PC-9 (cell line): Measurements from ENCODE around the gene BCR. TPM values are rescaled to one million over a fixed set of nuclear protein-coding genes. Genes with fewer than 3 reads are reported as not detected.
"Not testable (repeated sequence)": the region's sequence is repeated elsewhere in the genome, so short reads cannot be mapped to it uniquely, and the experiment has no call there.

Source experiments
- BruUV-seq: library from RNA; stranded (reverse); fragments of 400-500 nt; replicated peaks from 2 replicates; lab custom pipeline; 2021; lab: Mats Ljungman, UMichigan
- CTCF ChIA-PET: fragments of 300-600 bp; sonication (Branson Sonifier 250); formaldehyde crosslinking; loops from one replicate; lab custom pipeline; 2022; ENCODE audit warnings: antibody characterized with exemption; lab: Charles Lee
- POLR2A ChIA-PET: fragments of 300-600 bp; sonication (Branson Sonifier 250); formaldehyde crosslinking; loops from one replicate; lab custom pipeline; 2022; ENCODE audit warnings: antibody characterized with exemption; ENCODE audit not compliant: unreplicated experiment; lab: Charles Lee
- DNase-seq, 2 experiments: peaks; one replicate each; pipeline versions ENCODE4 v3.0.0 to v3.0.0-alpha.2; 2015 to 2022; ENCODE audit warnings: mixed read lengths in 1 of 2
- H2AFZ ChIP-seq: fragments of 200-600 bp; sonication (generic); 2 replicates; pipeline ENCODE4 v1.8.1; 2017; ENCODE audit warnings: antibody characterized with exemption
- H3F3A ChIP-seq: fragments of 200-600 bp; sonication (generic); 2 replicates; pipeline ENCODE4 v1.8.1; 2017; ENCODE audit warnings: antibody characterized with exemption, mild to moderate bottlenecking, low read depth; ENCODE audit not compliant: insufficient read depth
- H3K27ac ChIP-seq: fragments of 200-600 bp; sonication (generic); 2 replicates; pipeline ENCODE4 v1.6.1; 2016; ENCODE audit warnings: mixed run types
- H3K27me3 ChIP-seq: fragments of 200-600 bp; sonication (generic); 2 replicates; pipeline ENCODE4 v1.6.1; 2016; ENCODE audit warnings: low read depth, mixed run types; ENCODE audit not compliant: insufficient read depth
- H3K36me3 ChIP-seq: fragments of 200-600 bp; sonication (generic); 2 replicates; pipeline ENCODE4 v1.6.1; 2016; ENCODE audit warnings: low read depth, mixed run types
- H3K4me1 ChIP-seq: fragments of 200-600 bp; sonication (generic); replicated peaks from 2 replicates; pipeline ENCODE4 v1.6.1; 2016; ENCODE audit warnings: mixed run types; ENCODE audit not compliant: insufficient read depth
- H3K4me2 ChIP-seq: fragments of 200-600 bp; sonication (generic); 2 replicates; pipeline ENCODE4 v1.6.1; 2017; ENCODE audit warnings: mixed run types
- H3K4me3 ChIP-seq: fragments of 200-600 bp; sonication (generic); 2 replicates; pipeline ENCODE4 v1.6.1; 2016; ENCODE audit warnings: mixed run types
- H3K79me2 ChIP-seq: fragments of 200-600 bp; sonication (generic); 2 replicates; pipeline ENCODE4 v1.6.1; 2017; ENCODE audit warnings: low read depth, mixed run types
- H3K9me2 ChIP-seq: fragments of 200-600 bp; sonication (generic); 2 replicates; pipeline ENCODE4 v1.8.1; 2017; ENCODE audit warnings: mild to moderate bottlenecking; ENCODE audit not compliant: insufficient read depth
- H3K9me3 ChIP-seq: fragments of 200-600 bp; sonication (generic); 2 replicates; pipeline ENCODE4 v1.8.1; 2016; ENCODE audit warnings: low read depth; ENCODE audit not compliant: insufficient read depth
- H4K20me1 ChIP-seq: fragments of 200-600 bp; sonication (generic); 2 replicates; pipeline ENCODE4 v1.8.1; 2017; ENCODE audit not compliant: insufficient read depth
- EZH2 ChIP-seq: fragments of 200-600 bp; sonication (generic); IDR thresholded peaks from 2 replicates; pipeline ENCODE4 v1.8.0; 2017; ENCODE audit warnings: antibody characterized with exemption, low read depth
- intact Hi-C: fragments of 100-400 bp; cut with micrococcal nuclease; formaldehyde crosslinking; loops from one replicate; pipeline ENCODE4 v1.10.0; 2022; ENCODE audit not compliant: unreplicated experiment
- total RNA-seq: library from RNA; stranded (reverse); gene quantifications from 2 replicates; pipeline ENCODE4 v1.2.3, GENCODE V29; 2021
- TF ChIP-seq, protein P1 (sequence below): fragments of 200-600 bp; sonication (generic); conservative IDR thresholded peaks from 2 replicates; pipeline ENCODE4 v1.6.1; 2017; ENCODE audit warnings: mixed run types, antibody characterized with exemption, mild to moderate bottlenecking, moderate library complexity

BCR gene
- total RNA-seq, 1 experiment from 2014 or later, result 47.8 TPM

GRCh38 chr22:23311635-23312420 is 131.5 kb downstream of the BCR start:
- H3K27me3 ChIP-seq, BruUV-seq, H3K4me2 ChIP-seq, H3K4me1 ChIP-seq, H4K20me1 ChIP-seq, DNase-seq, H2AFZ ChIP-seq, POLR2A ChIA-PET, H3F3A ChIP-seq, CTCF ChIA-PET, intact Hi-C loops, H3K79me2 ChIP-seq, H3K9me3 ChIP-seq, H3K27ac ChIP-seq, H3K9me2 ChIP-seq, H3K4me3 ChIP-seq, H3K36me3 ChIP-seq: not testable (repeated sequence)

DNA sequence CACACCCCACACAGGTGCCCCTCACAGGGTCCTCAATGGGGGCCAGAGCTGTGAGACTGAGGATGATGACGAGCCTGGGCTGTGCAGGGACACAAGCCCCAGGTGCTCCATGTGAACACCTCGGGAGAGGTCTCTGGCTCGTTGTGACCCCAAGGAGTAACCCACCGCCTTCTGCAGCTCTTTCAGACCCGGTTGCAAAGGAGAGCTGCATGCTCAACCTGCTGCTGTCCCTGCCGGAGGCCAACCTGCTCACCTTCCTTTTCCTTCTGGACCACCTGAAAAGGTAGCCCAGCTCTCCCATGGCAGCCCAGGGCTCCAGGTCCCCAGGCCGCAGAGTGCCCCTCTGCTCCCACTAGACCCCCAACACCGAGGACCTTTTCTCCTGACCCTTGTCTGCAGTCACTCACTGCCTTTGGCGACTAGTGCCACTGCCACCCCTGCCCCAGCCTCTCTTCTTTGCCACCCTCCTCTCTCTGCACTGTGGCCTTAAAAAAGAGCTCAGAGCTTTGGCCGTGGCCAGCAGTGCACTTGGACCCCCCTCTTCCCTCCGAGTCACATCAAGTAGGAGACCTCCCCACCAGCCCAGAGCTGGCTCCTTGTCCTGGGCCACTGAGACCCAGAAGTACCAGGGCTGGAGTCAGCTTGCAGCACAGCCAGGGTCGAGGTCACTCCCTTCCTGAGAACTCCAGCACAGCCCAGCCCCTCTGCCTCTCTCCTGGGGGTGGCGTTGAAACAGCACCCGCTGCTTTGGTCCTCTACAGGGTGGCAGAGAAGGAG is 133.7 kb downstream of the BCR start:
- POLR2A ChIA-PET, result no interaction called here
- Histone ChIP-seq H3K27me3 (no peaks in the 10 kb centered on the region), H3K79me2 (no peaks in the 10 kb centered on the region), H3K9me2 (no peaks in the 10 kb centered on the region), H3K36me3 (no peaks in the 10 kb centered on the region), H3K9me3 (no peaks in the 10 kb centered on the region), H3K4me3 (no peak overlapping the region), H3K27ac (no peak overlapping the region), H3K4me2 (no peak overlapping the region), H2AFZ (no peak overlapping the region), H4K20me1 (0 out of 2 replicates have a peak, but pooled peaks cover 3% of the 10 kb centered on the region), H3K4me1 (no peaks in the 10 kb centered on the region), H3F3A (no peaks in the 10 kb centered on the region)
- no TSS peak for BruUV-seq
- DNase-seq, result no peak
- TF ChIP-seq, protein P1, sequence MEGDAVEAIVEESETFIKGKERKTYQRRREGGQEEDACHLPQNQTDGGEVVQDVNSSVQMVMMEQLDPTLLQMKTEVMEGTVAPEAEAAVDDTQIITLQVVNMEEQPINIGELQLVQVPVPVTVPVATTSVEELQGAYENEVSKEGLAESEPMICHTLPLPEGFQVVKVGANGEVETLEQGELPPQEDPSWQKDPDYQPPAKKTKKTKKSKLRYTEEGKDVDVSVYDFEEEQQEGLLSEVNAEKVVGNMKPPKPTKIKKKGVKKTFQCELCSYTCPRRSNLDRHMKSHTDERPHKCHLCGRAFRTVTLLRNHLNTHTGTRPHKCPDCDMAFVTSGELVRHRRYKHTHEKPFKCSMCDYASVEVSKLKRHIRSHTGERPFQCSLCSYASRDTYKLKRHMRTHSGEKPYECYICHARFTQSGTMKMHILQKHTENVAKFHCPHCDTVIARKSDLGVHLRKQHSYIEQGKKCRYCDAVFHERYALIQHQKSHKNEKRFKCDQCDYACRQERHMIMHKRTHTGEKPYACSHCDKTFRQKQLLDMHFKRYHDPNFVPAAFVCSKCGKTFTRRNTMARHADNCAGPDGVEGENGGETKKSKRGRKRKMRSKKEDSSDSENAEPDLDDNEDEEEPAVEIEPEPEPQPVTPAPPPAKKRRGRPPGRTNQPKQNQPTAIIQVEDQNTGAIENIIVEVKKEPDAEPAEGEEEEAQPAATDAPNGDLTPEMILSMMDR, result no peak
- no peak for TF ChIP-seq EZH2
- intact Hi-C loops, result no loop called here
- CTCF ChIA-PET, result no interaction called here

GRCh38 chr22:23315341-23315917 is 135.1 kb downstream of the BCR start:
- Histone ChIP-seq H2AFZ (no peak overlapping the region), H3K27ac (no peak overlapping the region), H3K9me3 (no peaks in the 10 kb centered on the region), H3K9me2 (no peaks in the 10 kb centered on the region), H3K4me1 (no peaks in the 10 kb centered on the region), H3K79me2 (no peaks in the 10 kb centered on the region), H3K36me3 (no peaks in the 10 kb centered on the region), H4K20me1 (0 out of 2 replicates have a peak, but pooled peaks cover 3% of the 10 kb centered on the region), H3K27me3 (no peaks in the 10 kb centered on the region), H3K4me3 (no peak overlapping the region), H3F3A (no peaks in the 10 kb centered on the region), H3K4me2 (no peak overlapping the region)
- ChIA-PET POLR2A (no interaction called here), CTCF (no interaction called here)
- peak in 1 of 2 experiments; percentile 71 for DNase-seq
- TF ChIP-seq, protein P1, result peak; percentile 82
- TF ChIP-seq EZH2, result no peak
- intact Hi-C loops, result no loop called here
- BruUV-seq, result no TSS peak

DNA sequence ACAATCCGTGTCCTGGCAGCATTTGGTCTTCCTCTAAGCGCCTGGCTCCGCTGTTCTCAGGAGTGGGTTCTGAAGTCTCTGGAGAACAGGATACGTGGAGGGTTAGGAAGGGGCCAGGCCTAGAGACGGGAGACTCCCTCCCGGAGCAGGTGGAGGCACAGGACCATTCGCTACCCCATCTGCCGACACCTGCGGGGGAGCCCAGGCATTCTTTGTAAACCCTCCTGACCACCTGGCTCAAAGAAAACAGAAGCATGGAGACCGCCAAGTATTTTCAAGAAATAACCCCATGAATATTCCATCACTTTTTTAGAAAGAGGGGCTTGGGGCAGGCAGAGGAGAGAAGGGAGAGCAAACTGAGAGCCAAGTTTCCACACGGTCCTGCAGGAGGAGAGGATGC is 136.3 kb downstream of the BCR start:
- H3K79me2 ChIP-seq, intact Hi-C loops, H3F3A ChIP-seq, H3K9me2 ChIP-seq, DNase-seq, H3K4me2 ChIP-seq, H3K36me3 ChIP-seq, H3K4me3 ChIP-seq, CTCF ChIA-PET, BruUV-seq, H3K4me1 ChIP-seq, H2AFZ ChIP-seq, H3K27me3 ChIP-seq, POLR2A ChIA-PET, H3K27ac ChIP-seq, H3K9me3 ChIP-seq, H4K20me1 ChIP-seq: not testable (repeated sequence)

- POLR2A ChIA-PET, H3K9me3 ChIP-seq, H3K79me2 ChIP-seq, CTCF ChIA-PET, H3K27ac ChIP-seq, H3K4me3 ChIP-seq, H3K4me1 ChIP-seq, DNase-seq, intact Hi-C loops, H2AFZ ChIP-seq, H3K9me2 ChIP-seq, H3K36me3 ChIP-seq, H3K27me3 ChIP-seq, H4K20me1 ChIP-seq, H3K4me2 ChIP-seq, BruUV-seq, H3F3A ChIP-seq: not testable (repeated sequence)
Observed at GRCh38 chr22:23318316-23318715, 138.0 kb downstream of the BCR start.
